ENCODE measurements around the gene GNPAT. TPM values are rescaled to one million over a fixed set of nuclear protein-coding genes. Genes with fewer than 3 reads are reported as not detected.

Gene GNPAT
- total and polyA plus RNA-seq, 2 experiments from 2014 or later, result 32.8 to 45.4 TPM

- no peak for TF ChIP-seq ZNF462 (CRISPR knock-in tag; IDR thresholded peaks at IDR 0.05)
Measured at GRCh38 chr1:231260351-231260750, 19.3 kb downstream of the GNPAT start (continued).

GRCh38 chr1:231264642-231265041 lies 23.6 kb downstream of the GNPAT start:
- no peaks in the 10 kb centered on the region for H3F3A ChIP-seq (replicated peaks; ENCODE audit: low read depth)
- H3K9me3 Mint-ChIP-seq, result no peaks in the 10 kb centered on the region
- no peak overlapping the region for H3K4me3 ChIP-seq
- H3K36me3 Mint-ChIP-seq (ENCODE audit: low read depth), result peaks cover 31% of the 10 kb centered on the region; the same call in 2 of the 3 replicates
- no peaks in the 10 kb centered on the region for H3K4me1 ChIP-seq (ENCODE audit: insufficient read depth)
- H3K9me2 ChIP-seq (ENCODE audit: insufficient read depth), result no peaks in the 10 kb centered on the region
- no peak overlapping the region for H3K27ac ChIP-seq (ENCODE audit: low read depth)
- H3K4me2 ChIP-seq, result no peak overlapping the region
- DNase-seq (ENCODE audit: low spot score) (no peak), ATAC-seq (no peak)
- no peak overlapping the region for H3K4me3 Mint-ChIP-seq
- H3K79me2 ChIP-seq (replicated peaks; ENCODE audit: insufficient read depth), result no peaks in the 10 kb centered on the region
- peaks cover 20% of the 10 kb centered on the region for H3K36me3 ChIP-seq (ENCODE audit: insufficient read depth)
- no peak overlapping the region for H3K27ac Mint-ChIP-seq
- no peaks in the 10 kb centered on the region for H3K4me1 Mint-ChIP-seq
- no peak overlapping the region for H2AFZ ChIP-seq
- no peaks in the 10 kb centered on the region for H3K27me3 ChIP-seq (ENCODE audit: insufficient read depth)
- peaks cover 6% of the 10 kb centered on the region; the same call in 1 of the 2 replicates for H4K20me1 ChIP-seq (replicated peaks; ENCODE audit: insufficient read depth)
- H3K27me3 Mint-ChIP-seq (ENCODE audit: insufficient read depth, low read depth, poor library complexity), result no peaks in the 10 kb centered on the region
- no peak for TF ChIP-seq ETS1 (IDR thresholded peaks at IDR 0.05)
- no peak for TF ChIP-seq REST (IDR thresholded peaks at IDR 0.05; ENCODE audit: unreplicated experiment)
- TF ChIP-seq EZH2 (IDR thresholded peaks at IDR 0.05; ENCODE audit: low read depth, unreplicated experiment), result no peak
- no peak for TF ChIP-seq ZNF462 (CRISPR knock-in tag; IDR thresholded peaks at IDR 0.05)

All from GM23338 (cell line).